Thymus (tissue), 11 donors: ENCODE results near the gene S100A2. TPM values are rescaled to one million over a fixed set of nuclear protein-coding genes. Genes with fewer than 3 reads are reported as not detected.

Experiments
- DNase-seq, 9 donors: peaks; one replicate each; pipeline ENCODE4 v3.0.0-alpha.2; 2013; ENCODE audit warnings: low spot score in 9 of 9, low read depth in 6 of 9, missing footprints in 1 of 9
- H3K27ac ChIP-seq, 2 donors: one replicate each; pipeline ENCODE4 v1.5.1; 2013; ENCODE audit warnings: control low read depth in 1 of 2, low read depth in 1 of 2, low read length in 1 of 2, mild to moderate bottlenecking in 1 of 2, moderate library complexity in 1 of 2
- H3K27me3 ChIP-seq, 2 donors: one replicate each; pipeline ENCODE4 v1.5.1; 2013; ENCODE audit warnings: low read length in 1 of 2; ENCODE audit not compliant: control insufficient read depth in 2 of 2, insufficient read depth in 1 of 2
- H3K36me3 ChIP-seq, 2 donors: one replicate each; pipeline ENCODE4 v1.5.1; 2013; ENCODE audit warnings: low read length in 1 of 2, mild to moderate bottlenecking in 1 of 2, moderate library complexity in 1 of 2; ENCODE audit not compliant: control insufficient read depth in 2 of 2, insufficient read depth in 2 of 2
- H3K4me1 ChIP-seq, 2 donors: one replicate each; pipeline ENCODE4 v1.5.1; 2013; ENCODE audit warnings: low read length in 2 of 2; ENCODE audit not compliant: control insufficient read depth in 2 of 2, insufficient read depth in 2 of 2
- H3K4me3 ChIP-seq, 2 donors: one replicate each; pipeline ENCODE4 v1.5.1; 2013; ENCODE audit warnings: low read length in 2 of 2, control low read depth in 1 of 2, mild to moderate bottlenecking in 1 of 2
- H3K9me3 ChIP-seq, 2 donors: one replicate each; pipeline ENCODE4 v1.5.1; 2013; ENCODE audit warnings: low read length in 1 of 2, mild to moderate bottlenecking in 1 of 2; ENCODE audit not compliant: control insufficient read depth in 2 of 2, insufficient read depth in 1 of 2
- WGBS: extraction: QIAGEN DNeasy Blood & Tissue Kit; methylation state at CpG from one replicate; pipeline ENCODE4 v1.1.7; 2013; 5-methylcytosine and 5-hydroxymethylcytosine counted together
- polyA plus RNA-seq: library from polyadenylated mRNA; stranded (reverse); fragments of 200-250 nt; gene quantifications from one replicate; pipeline ENCODE4 v1.2.3, GENCODE V29; 2013
- total RNA-seq: library from RNA; stranded (reverse); fragments of 120-200 nt; gene quantifications from one replicate; pipeline ENCODE4 v1.2.4, GENCODE V29; 2013
- donor health status: healthy.

S100A2 gene
- total and polyA plus RNA-seq, 2 donors = 9.8 to 93.5 TPM

- Histone ChIP-seq H3K4me3 (peak within 1 kb of the TSS; percentile 19 to 22), H3K4me1 (peaks cover 49 to 97% of the 10 kb centered on the region in 2 donors), H3K36me3 (no peaks in the 10 kb centered on the region), H3K27ac (peak within 1 kb of the TSS; percentile 95 to 99), H3K27me3 (no peaks in the 10 kb centered on the region), H3K9me3 (no peaks in the 10 kb centered on the region)
- peak; percentile 73 to 97 (median 89) for DNase-seq
- 6% methylated on average over 19 of the region's 19 CpGs for WGBS
Measured at GRCh38 chr1:153545067-153546055, 20.3 kb downstream of the S100A2 start, which contains the start of gene S100A4. TSS of gene S100A4 (minus strand) at chr1:153545806. CDS start at chr1:153544794, 1,012 bp downstream.

- Histone ChIP-seq H3K4me3 (peak overlapping the region; percentile 19 to 22), H3K27ac (peak overlapping the region; percentile 95 to 99), H3K27me3 (no peaks in the 10 kb centered on the region), H3K36me3 (no peaks in the 10 kb centered on the region), H3K4me1 (peaks cover 57 to 97% of the 10 kb centered on the region in 2 donors), H3K9me3 (no peaks in the 10 kb centered on the region)
- 79% methylated on average over 10 of the region's 10 CpGs for WGBS
- no peak for DNase-seq
Measured at GRCh38 chr1:153544453-153545066, 21.1 kb downstream of the S100A2 start.

- H3K9me3 ChIP-seq = no peaks in the 10 kb centered on the region
- H3K27ac ChIP-seq = peak overlapping the region in 1 of 2 donors; percentile 99
- H3K4me1 ChIP-seq = peaks cover 58 to 92% of the 10 kb centered on the region in 2 donors
- WGBS = 33% methylated on average over 4 of the region's 4 CpGs
- H3K36me3 ChIP-seq = no peaks in the 10 kb centered on the region
- H3K4me3 ChIP-seq = no peak overlapping the region
- no peak for DNase-seq
- no peaks in the 10 kb centered on the region for H3K27me3 ChIP-seq
Measured at GRCh38 chr1:153543736-153544135, 21.9 kb downstream of the S100A2 start.

- Histone ChIP-seq H3K4me3 (no peak overlapping the region), H3K27me3 (no peaks in the 10 kb centered on the region), H3K27ac (peak overlapping the region in 1 of 2 donors; percentile 99), H3K36me3 (no peaks in the 10 kb centered on the region), H3K9me3 (no peaks in the 10 kb centered on the region), H3K4me1 (peaks cover 58 to 93% of the 10 kb centered on the region in 2 donors)
- 78% methylated on average over 13 of the region's 13 CpGs for WGBS
- DNase-seq = no peak
Measured at GRCh38 chr1:153542956-153543711, 22.5 kb downstream of the S100A2 start.

- H3K27ac ChIP-seq = peak overlapping the region; percentile 9 to 87
- no peaks in the 10 kb centered on the region for H3K36me3 ChIP-seq
- DNase-seq = no peak
- no peaks in the 10 kb centered on the region for H3K27me3 ChIP-seq
- H3K4me3 ChIP-seq = no peak overlapping the region
- H3K9me3 ChIP-seq = peaks cover 0 to 4% of the 10 kb centered on the region in 2 donors
- WGBS = 86% methylated on average over 13 of the region's 13 CpGs
- peaks cover 59 to 84% of the 10 kb centered on the region in 2 donors for H3K4me1 ChIP-seq
Measured at GRCh38 chr1:153541641-153542590, 23.7 kb downstream of the S100A2 start.

- Histone ChIP-seq H3K36me3 (no peaks in the 10 kb centered on the region), H3K9me3 (peaks cover 0 to 5% of the 10 kb centered on the region in 2 donors), H3K4me1 (peaks cover 55 to 81% of the 10 kb centered on the region in 2 donors), H3K4me3 (no peak within 1 kb of the TSS), H3K27ac (peak within 1 kb of the TSS; percentile 82 to 87), H3K27me3 (no peaks in the 10 kb centered on the region)
- 58% methylated on average over 11 of the region's 11 CpGs for WGBS
- peak in 4 of 9 donors; percentile 54 to 84 (median 64) for DNase-seq
Measured at GRCh38 chr1:153540394-153541361, 25.0 kb downstream of the S100A2 start, which contains the start of gene S100A5. TSS of gene S100A5 (minus strand) at chr1:153540934. CDS start at chr1:153540191, 743 bp downstream.

- H3K27ac ChIP-seq = peak overlapping the region; percentile 52 to 87
- no peaks in the 10 kb centered on the region for H3K36me3 ChIP-seq
- H3K9me3 ChIP-seq = peaks cover 0 to 5% of the 10 kb centered on the region in 2 donors
- 90% methylated on average over 4 of the region's 4 CpGs for WGBS
- H3K4me3 ChIP-seq = no peak overlapping the region
- DNase-seq = no peak
- H3K4me1 ChIP-seq = peaks cover 54 to 81% of the 10 kb centered on the region in 2 donors
- no peaks in the 10 kb centered on the region for H3K27me3 ChIP-seq
Measured at GRCh38 chr1:153539395-153540093, 26.1 kb downstream of the S100A2 start.
